CD4-positive, CD25-positive, alpha-beta regulatory T cell (primary cell): ENCODE data around the gene RGL4. TPM values are rescaled to one million over a fixed set of nuclear protein-coding genes. Genes with fewer than 3 reads are reported as not detected.
"Not testable (repeated sequence)": the region's sequence is repeated elsewhere in the genome, so short reads cannot be mapped to it uniquely, and the experiment has no call there.

Source experiments
- ATAC-seq, 2 donors: fragments of 150-1000 bp; cut with Tn5 transposase; one replicate each; pipeline ENCODE4 v1.10.0; 2021; ENCODE audit warnings: low read depth in 2 of 2, moderate number of reproducible peaks in 2 of 2, moderate library complexity in 1 of 2
- DNase-seq, 3 donors: peaks; one replicate each; pipeline versions ENCODE4 v3.0.0 to v3.0.0-alpha.2; 2012 to 2022; ENCODE audit warnings: mixed read lengths in 1 of 3
- H3K27ac ChIP-seq: one replicate; pipeline ENCODE4 v1.7.0; 2013; ENCODE audit warnings: mild to moderate bottlenecking, low read length; ENCODE audit not compliant: insufficient read depth, poor library complexity, severe bottlenecking
- H3K27me3 ChIP-seq: one replicate; pipeline ENCODE4 v1.7.0; 2013; ENCODE audit warnings: low read length; ENCODE audit not compliant: control insufficient read depth, insufficient read depth
- H3K36me3 ChIP-seq: one replicate; pipeline ENCODE4 v1.7.0; 2013; ENCODE audit warnings: mild to moderate bottlenecking, low read length, moderate library complexity; ENCODE audit not compliant: control insufficient read depth, insufficient read depth
- H3K4me1 ChIP-seq: 2 replicates; pipeline ENCODE4 v1.7.0; 2013; ENCODE audit warnings: mild to moderate bottlenecking, low read length; ENCODE audit not compliant: insufficient read depth, control insufficient read depth, poor library complexity, severe bottlenecking
- H3K4me3 ChIP-seq: one replicate; pipeline ENCODE4 v1.7.0; 2013; ENCODE audit warnings: low read depth, mild to moderate bottlenecking, low read length, moderate library complexity
- H3K9me3 ChIP-seq, 2 experiments: 1 replicate in 1 of 2; 2 replicates in 1 of 2; pipeline ENCODE4 v1.7.0; 2013; ENCODE audit warnings: low read length in 2 of 2, mild to moderate bottlenecking in 1 of 2, moderate library complexity in 1 of 2; ENCODE audit not compliant: control insufficient read depth in 2 of 2
- H3K27ac Mint-ChIP-seq, 3 donors: one replicate each; pipeline ENCODE4 v1.8.0; 2020 to 2022; ENCODE audit warnings: mild to moderate bottlenecking in 3 of 3, mixed read lengths in 3 of 3, moderate library complexity in 2 of 3
- H3K27me3 Mint-ChIP-seq: one replicate; pipeline ENCODE4 v1.8.0; 2022; ENCODE audit warnings: mild to moderate bottlenecking, mixed read lengths
- H3K36me3 Mint-ChIP-seq: one replicate; pipeline ENCODE4 v1.8.0; 2020; ENCODE audit warnings: mixed read lengths
- H3K4me1 Mint-ChIP-seq, 4 donors: one replicate each; pipeline ENCODE4 v1.8.0; 2020 to 2022; ENCODE audit warnings: mixed read lengths in 4 of 4, mild to moderate bottlenecking in 1 of 4
- H3K4me3 Mint-ChIP-seq, 4 donors: one replicate each; pipeline ENCODE4 v1.8.0; 2020 to 2022; ENCODE audit warnings: mild to moderate bottlenecking in 4 of 4, mixed read lengths in 4 of 4, moderate library complexity in 3 of 4
- H3K9me3 Mint-ChIP-seq, 7 donors: one replicate each; pipeline ENCODE4 v1.8.0; 2020 to 2022; ENCODE audit warnings: mixed read lengths in 7 of 7, mild to moderate bottlenecking in 3 of 7, moderate library complexity in 2 of 7
- polyA plus RNA-seq, 4 donors: library from polyadenylated mRNA; unstranded; fragments of 300-500 nt; fragmentation: Illumina TruSeq; gene quantifications; one replicate each; pipeline ENCODE4 v1.2.3, GENCODE V29; 2021
- total RNA-seq: library from RNA; stranded (reverse); gene quantifications from one replicate; pipeline ENCODE4 v1.2.3, GENCODE V29; 2022

RGL4 gene, protein sequence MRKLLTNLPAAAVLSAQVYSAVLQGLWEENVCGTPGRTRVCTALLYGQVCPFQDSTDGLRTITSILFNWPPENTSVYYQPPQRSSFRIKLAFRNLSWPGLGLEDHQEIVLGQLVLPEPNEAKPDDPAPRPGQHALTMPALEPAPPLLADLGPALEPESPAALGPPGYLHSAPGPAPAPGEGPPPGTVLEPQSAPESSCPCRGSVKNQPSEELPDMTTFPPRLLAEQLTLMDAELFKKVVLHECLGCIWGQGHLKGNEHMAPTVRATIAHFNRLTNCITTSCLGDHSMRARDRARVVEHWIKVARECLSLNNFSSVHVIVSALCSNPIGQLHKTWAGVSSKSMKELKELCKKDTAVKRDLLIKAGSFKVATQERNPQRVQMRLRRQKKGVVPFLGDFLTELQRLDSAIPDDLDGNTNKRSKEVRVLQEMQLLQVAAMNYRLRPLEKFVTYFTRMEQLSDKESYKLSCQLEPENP
- total RNA-seq: 22.1 TPM
- polyA plus RNA-seq: 10 to 100 TPM; 71.3 to 85.0 (median 83.5) TPM

DNA sequence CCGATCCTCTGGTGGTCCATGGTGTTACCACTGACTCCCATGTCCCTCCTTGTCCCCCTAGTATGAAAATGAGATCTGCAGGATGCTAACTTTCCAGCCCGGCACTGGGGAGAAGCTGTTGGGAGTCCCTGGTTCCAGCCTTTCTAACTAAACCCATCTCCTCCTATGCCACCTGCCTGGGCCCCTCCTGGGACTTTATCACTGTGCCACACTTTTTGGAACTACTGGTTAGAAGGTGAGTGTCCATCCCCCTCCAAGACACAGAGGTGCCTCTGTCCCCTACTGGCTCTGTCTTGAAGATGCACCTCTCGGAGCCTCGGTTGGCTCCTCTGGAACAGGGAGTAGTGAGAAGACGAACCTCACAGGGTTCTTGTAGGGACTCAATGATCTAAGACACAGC, at the start of gene RGL4:
TSS of gene RGL4 (plus strand) at position 301 of the 400 bp plus-strand sequence. CDS start 1,018 bp downstream, outside the sequence.
- peak within 1 kb of the TSS; percentile 43 to 86 (median 72) for H3K27ac Mint-ChIP-seq
- H3K9me3 Mint-ChIP-seq: peaks cover 0 to 2% (median 0%) of the 10 kb centered on the region in 7 donors
- H3K4me3 Mint-ChIP-seq: no peak within 1 kb of the TSS
- peaks cover 0 to 20% (median 6%) of the 10 kb centered on the region in 4 donors for H3K4me1 Mint-ChIP-seq
- DNase-seq (no peak), ATAC-seq (no peak)
- no peak within 1 kb of the TSS for H3K27ac ChIP-seq
- H3K36me3 Mint-ChIP-seq: peaks cover 24% of the 10 kb centered on the region
- no peaks in the 10 kb centered on the region for H3K27me3 Mint-ChIP-seq
- peaks cover 12% of the 10 kb centered on the region for H3K36me3 ChIP-seq
- H3K9me3 ChIP-seq: no peaks in the 10 kb centered on the region
- H3K4me3 ChIP-seq: no peak within 1 kb of the TSS
- peaks cover 9% of the 10 kb centered on the region for H3K4me1 ChIP-seq
- no peaks in the 10 kb centered on the region for H3K27me3 ChIP-seq

DNA sequence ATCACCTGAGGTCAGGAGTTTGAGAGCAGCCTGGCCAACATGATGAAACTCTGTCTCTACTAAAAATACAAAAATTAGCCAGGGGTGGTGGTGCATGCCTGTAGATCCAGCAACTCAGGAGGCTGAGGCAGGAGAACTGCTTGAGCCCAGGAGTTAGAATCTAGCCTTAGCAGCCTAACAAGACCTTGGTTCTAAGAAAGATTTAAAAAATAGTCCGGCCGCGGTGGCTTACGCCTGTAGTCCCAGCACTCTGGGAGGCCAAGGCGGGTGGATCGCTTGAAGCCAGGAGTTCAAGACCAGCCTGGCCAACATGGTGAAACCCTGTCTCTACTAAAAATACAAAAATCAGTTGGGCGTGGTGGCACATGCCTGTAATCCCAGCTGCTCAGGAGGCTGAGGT, 44.3 kb upstream of the RGL4 start:
- H3K27ac Mint-ChIP-seq, H3K27me3 Mint-ChIP-seq, H3K9me3 ChIP-seq, H3K4me3 ChIP-seq, DNase-seq, H3K4me1 Mint-ChIP-seq, H3K36me3 Mint-ChIP-seq, H3K27me3 ChIP-seq, H3K4me1 ChIP-seq, H3K4me3 Mint-ChIP-seq, H3K36me3 ChIP-seq, ATAC-seq, H3K27ac ChIP-seq, H3K9me3 Mint-ChIP-seq: not testable (repeated sequence)

DNA sequence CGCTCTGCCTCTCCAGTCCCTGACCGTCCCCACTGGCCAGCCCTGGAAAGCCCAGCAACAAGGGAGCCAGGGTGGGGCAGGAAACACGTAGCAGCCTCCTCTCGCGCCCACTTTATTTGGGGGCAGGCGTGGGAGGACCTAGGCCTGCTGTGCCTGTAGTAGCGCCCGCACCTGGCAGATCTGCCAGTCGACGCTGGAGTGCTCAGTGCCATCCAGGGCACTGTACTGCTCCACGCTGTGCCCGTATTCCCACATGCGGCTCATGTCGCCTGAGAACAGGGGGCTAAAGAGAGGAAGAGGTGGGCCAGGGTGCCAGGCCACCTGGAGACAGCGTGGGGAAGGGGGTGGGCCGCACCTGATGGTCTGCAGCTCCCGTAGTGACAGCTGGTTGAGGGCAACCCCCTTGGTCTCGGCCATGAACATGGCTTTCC, 41.7 kb upstream of the RGL4 start:
- H3K4me1 Mint-ChIP-seq: no peaks in the 10 kb centered on the region
- H3K27me3 Mint-ChIP-seq: no peaks in the 10 kb centered on the region
- Histone ChIP-seq H3K27ac (no peak overlapping the region), H3K36me3 (no peaks in the 10 kb centered on the region), H3K9me3 (no peaks in the 10 kb centered on the region), H3K27me3 (no peaks in the 10 kb centered on the region), H3K4me1 (no peaks in the 10 kb centered on the region), H3K4me3 (no peak overlapping the region)
- DNase-seq (no peak), ATAC-seq (no peak)
- no peak overlapping the region for H3K27ac Mint-ChIP-seq
- H3K4me3 Mint-ChIP-seq: no peak overlapping the region
- no peaks in the 10 kb centered on the region for H3K9me3 Mint-ChIP-seq
- peaks cover 9% of the 10 kb centered on the region for H3K36me3 Mint-ChIP-seq

GRCh38 chr22:23651676-23652075, 39.1 kb upstream of the RGL4 start:
- H3K27ac Mint-ChIP-seq: peak overlapping the region in 1 of 3 donors; percentile 51
- H3K4me3 Mint-ChIP-seq: no peak overlapping the region
- H3K9me3 Mint-ChIP-seq: no peaks in the 10 kb centered on the region
- Histone ChIP-seq H3K36me3 (no peaks in the 10 kb centered on the region), H3K9me3 (no peaks in the 10 kb centered on the region), H3K27me3 (no peaks in the 10 kb centered on the region), H3K4me3 (no peak overlapping the region), H3K27ac (no peak overlapping the region), H3K4me1 (no peaks in the 10 kb centered on the region)
- DNase-seq (no peak), ATAC-seq (no peak)
- H3K27me3 Mint-ChIP-seq: no peaks in the 10 kb centered on the region
- peaks cover 5% of the 10 kb centered on the region for H3K36me3 Mint-ChIP-seq
- H3K4me1 Mint-ChIP-seq: no peaks in the 10 kb centered on the region

DNA sequence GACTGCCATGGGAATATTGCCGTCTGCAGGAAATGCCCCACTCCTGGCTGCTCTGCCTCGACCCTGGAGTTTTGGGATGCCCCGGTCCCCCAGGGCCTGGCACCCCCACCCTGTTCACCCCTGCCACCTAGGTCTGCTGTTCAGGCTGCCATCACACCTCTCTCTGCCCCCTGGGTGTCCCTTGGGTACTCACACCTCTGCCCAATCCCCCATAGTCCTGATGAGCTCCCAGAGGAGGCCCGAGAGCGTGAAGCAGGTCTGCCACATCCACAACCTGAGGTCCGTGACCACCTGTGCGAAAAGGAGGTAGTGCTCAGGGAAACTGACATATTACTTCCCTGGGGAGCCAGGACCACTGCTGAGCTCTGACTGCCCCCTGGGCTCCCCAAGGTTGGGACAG, 38.5 kb upstream of the RGL4 start:
- no peaks in the 10 kb centered on the region for H3K9me3 ChIP-seq
- Mint-ChIP-seq H3K4me1 (no peaks in the 10 kb centered on the region), H3K36me3 (peaks cover 5% of the 10 kb centered on the region), H3K27ac (peak overlapping the region in 1 of 3 donors; percentile 51), H3K27me3 (no peaks in the 10 kb centered on the region), H3K9me3 (no peaks in the 10 kb centered on the region), H3K4me3 (no peak overlapping the region)
- DNase-seq (no peak), ATAC-seq (no peak)
- no peaks in the 10 kb centered on the region for H3K27me3 ChIP-seq
- H3K4me3 ChIP-seq: no peak overlapping the region
- no peaks in the 10 kb centered on the region for H3K36me3 ChIP-seq
- H3K4me1 ChIP-seq: no peaks in the 10 kb centered on the region
- no peak overlapping the region for H3K27ac ChIP-seq

DNA sequence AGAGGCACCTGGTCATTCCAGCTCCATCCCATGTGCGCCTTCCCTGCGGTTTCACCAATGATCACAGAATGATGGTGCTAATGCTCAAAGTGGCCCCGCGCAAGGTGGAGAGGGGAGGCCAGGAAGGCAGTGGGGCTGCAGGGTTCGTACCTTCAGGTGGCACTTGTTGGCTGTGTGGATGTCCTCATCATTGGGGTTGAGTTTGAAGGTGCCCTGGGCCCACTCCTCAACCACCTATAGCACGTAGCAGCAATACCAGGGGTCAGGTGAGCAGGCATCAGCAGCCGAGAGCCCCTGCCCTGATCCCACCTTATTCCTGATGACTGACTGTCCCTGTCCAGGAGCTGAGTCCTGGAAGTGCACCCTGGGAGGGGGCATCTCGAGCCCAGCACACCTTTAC, 38.1 kb upstream of the RGL4 start:
- peaks cover 5% of the 10 kb centered on the region for H3K36me3 Mint-ChIP-seq
- ATAC-seq (no peak), DNase-seq (no peak)
- H3K27ac ChIP-seq: no peak overlapping the region
- H3K4me3 ChIP-seq: no peak overlapping the region
- no peaks in the 10 kb centered on the region for H3K27me3 Mint-ChIP-seq
- no peaks in the 10 kb centered on the region for H3K4me1 ChIP-seq
- no peaks in the 10 kb centered on the region for H3K36me3 ChIP-seq
- no peak overlapping the region for H3K27ac Mint-ChIP-seq
- H3K9me3 Mint-ChIP-seq: no peaks in the 10 kb centered on the region
- H3K9me3 ChIP-seq: no peaks in the 10 kb centered on the region
- no peaks in the 10 kb centered on the region for H3K27me3 ChIP-seq
- no peak overlapping the region for H3K4me3 Mint-ChIP-seq
- H3K4me1 Mint-ChIP-seq: no peaks in the 10 kb centered on the region

DNA sequence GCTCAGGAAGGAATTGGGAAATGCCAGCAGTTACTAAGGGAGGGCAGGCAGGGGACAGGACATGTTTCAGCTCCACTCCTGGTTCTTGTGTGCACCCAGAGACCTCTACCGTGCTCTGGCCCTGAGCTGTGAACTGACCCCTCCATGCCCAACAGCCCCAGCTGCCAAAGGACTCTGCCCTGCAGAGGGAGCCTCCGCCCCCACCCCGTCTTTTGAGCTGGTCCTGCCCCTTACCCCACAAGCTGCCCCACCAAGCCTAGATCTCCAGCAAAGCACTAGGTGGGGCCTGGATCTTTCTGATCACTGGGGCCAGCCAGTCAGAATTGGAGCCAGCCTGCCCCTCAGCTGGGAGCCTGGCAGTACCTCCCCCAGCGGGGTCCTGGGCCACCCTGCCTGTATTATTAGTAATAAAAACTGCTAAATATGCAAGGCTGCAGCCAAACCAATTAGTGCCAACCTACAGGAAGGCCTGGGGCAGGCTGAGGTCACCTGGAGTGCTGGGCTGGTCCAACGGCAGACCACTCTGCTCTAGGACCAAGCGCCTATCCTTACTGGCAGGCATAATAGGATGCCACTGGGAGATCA, 34.8 kb upstream of the RGL4 start:
- H3K4me1 Mint-ChIP-seq: no peaks in the 10 kb centered on the region
- no peaks in the 10 kb centered on the region for H3K9me3 ChIP-seq
- no peak for DNase-seq
- H3K9me3 Mint-ChIP-seq: no peaks in the 10 kb centered on the region
- H3K36me3 Mint-ChIP-seq: peaks cover 23% of the 10 kb centered on the region
- no peaks in the 10 kb centered on the region for H3K4me1 ChIP-seq
- no peak for ATAC-seq
- H3K4me3 Mint-ChIP-seq: no peak overlapping the region
- H3K27ac ChIP-seq: no peak overlapping the region
- peaks cover 19% of the 10 kb centered on the region for H3K36me3 ChIP-seq
- no peak overlapping the region for H3K4me3 ChIP-seq
- no peaks in the 10 kb centered on the region for H3K27me3 ChIP-seq
- H3K27ac Mint-ChIP-seq: peak overlapping the region in 1 of 3 donors; percentile 42
- no peaks in the 10 kb centered on the region for H3K27me3 Mint-ChIP-seq
